ENCODE results near the gene PPFIA3.
"Not testable (repeated sequence)": the region's sequence is repeated elsewhere in the genome, so short reads cannot be mapped to it uniquely, and the experiment has no call there.

PPFIA3 gene

DNA sequence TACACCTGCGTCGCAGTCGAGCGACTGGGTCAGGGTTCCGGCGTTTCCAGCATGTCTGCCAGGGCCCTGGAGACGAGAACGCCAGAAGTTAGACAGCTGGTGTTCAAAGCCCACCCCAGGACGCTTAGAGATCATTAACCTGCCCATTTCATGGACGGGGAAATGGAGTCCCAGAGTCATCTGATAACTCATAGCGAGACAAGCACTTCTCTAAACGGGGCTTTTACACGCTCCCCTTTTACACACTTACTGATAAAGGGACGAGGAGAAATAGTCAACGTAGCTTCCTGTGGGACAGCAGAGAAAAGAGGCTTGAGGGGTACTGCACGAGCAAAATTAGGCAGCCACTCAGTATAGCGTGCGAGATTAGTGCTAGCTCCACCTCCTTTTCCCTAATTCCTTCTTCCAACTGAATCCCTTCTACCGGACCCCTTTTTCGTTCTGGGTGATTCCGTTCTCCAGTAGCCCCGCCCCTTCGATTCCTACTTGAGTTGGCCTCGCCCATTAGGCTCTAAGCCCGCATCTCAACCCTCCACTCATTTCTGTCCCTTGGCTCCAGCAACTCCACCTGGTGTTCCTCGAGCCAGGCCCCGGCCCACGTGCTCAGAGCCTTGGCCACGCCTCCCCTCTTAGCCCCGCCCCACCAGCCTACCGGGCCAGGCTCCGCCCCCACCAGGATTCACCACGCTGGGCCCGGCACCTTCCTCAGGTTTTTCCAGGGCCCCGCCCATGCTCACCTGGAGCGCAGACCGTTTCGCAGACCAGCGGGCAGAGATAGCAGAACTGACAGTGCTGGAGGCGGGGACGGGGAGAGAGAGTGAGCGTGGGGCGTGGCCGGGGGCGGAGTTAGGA, 32.1 kb downstream of the PPFIA3 start:
- DNase-seq: peak; percentile 11

DNA sequence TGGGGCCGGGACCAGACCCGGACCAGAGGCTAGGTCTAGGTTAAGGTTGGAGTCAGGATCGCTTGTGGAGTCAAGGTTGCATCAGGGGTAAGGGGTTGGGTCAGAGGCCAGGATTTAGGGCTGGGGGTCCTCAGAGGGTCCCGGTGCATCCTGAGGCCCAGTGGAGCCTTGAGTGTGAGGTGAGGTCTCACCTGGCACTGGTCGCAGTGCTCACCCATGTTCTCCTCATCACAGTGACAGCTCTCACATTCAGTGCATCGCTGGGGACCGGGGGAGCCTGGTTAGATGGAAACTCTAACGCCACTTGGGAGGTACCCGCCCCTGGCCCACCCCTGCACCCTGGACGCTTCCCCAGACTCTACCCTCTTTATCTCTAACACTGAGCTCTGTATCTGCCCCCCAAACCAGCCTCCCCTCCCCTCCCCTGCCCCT, 32.8 kb downstream of the PPFIA3 start:
- DNase-seq: no peak

DNA sequence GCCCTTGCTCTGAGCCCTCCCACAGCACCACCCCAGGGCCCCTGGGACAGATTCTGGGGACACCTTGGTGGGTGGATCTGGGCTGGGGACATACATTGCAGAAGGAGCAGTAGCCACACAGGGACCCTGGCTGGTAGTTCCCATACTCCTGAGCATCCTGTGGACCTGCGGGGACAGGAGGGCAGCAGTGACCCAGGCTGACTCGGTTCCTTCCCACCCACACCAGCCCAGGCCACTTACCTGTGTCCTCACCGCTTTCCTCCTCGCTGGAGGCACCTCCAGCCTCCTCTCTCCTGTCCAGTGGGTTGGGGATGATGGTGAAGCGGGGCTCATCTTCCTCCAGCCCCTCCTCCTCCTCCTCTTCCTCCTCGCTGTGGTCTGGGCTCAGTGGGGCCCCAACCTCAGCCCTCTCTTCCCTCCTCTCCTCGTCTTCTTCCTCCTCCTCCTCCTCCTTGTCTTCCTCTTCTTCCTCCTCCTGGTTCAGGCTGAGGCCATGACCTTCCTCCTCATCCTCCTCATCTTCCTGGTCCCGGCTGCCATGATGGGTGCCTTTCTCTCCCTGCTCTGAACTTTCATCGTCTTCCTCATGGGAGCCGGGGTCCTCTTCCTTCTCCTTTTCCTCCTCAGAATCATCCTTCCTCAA, 33.9 kb downstream of the PPFIA3 start:
- no peak for DNase-seq

DNA sequence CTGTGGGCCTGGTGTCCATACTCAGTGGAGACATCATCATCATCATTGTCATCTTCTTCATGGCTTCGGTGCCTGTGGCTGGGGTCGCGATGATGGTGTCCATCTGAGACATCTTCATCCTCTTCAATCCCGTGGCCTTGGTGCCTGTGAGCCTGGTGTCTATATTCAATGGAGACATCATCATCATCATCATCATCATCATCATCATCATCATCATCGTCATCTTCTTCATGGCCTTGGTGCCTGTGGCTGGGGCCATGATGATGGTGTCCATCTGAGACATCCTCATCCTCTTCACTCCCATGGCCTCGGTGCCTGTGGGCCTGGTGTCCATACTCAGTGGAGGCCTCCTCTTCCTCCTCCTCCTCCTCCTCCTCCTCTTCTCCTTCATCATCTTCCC, 34.9 kb downstream of the PPFIA3 start:
- no peak for DNase-seq

DNA sequence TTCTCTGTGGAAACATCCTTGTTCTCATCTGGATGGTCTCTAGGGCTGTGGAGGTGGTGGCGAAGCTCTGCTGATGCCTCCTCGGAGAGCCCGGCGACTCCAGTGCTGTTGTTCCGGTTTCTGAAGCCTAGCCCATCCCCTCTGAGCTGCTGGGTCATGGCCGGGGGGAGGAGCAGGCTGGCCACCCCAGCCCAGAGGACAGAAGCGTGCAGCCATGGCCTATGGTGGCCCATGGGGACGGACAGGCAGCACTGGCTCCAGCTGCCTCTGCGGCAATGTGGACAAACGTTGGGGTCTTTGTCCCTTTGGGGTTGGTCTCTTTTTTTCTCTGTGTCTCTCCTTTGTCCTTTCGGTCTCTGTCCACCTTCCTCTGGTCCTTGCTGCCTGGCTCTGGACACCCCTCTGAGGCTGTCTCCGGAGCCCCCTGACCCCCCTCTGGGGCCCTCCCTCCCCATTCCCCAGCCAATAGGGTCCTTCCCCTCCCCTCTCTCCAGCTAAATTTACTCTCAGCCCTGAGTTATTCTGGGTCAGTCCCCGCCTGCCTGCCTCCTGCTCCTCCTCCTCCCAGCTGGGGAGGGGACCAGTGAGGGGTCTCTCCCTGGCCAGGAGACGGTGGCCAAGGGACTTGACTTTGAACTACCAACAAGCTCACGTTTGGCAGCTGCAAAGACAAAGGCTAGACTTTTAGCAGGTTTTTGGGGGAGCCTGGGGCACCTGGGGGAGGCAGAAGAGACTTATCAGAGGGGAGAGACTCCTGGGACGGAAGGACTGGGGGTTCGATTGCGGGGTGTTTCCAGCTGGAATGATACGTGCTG, 35.9 kb downstream of the PPFIA3 start, which contains the start of gene HRC:
TSS of gene HRC (minus strand) at position 392 of the 815 bp plus-strand sequence. CDS start at position 233, 159 bp downstream.
- DNase-seq: no peak

DNA sequence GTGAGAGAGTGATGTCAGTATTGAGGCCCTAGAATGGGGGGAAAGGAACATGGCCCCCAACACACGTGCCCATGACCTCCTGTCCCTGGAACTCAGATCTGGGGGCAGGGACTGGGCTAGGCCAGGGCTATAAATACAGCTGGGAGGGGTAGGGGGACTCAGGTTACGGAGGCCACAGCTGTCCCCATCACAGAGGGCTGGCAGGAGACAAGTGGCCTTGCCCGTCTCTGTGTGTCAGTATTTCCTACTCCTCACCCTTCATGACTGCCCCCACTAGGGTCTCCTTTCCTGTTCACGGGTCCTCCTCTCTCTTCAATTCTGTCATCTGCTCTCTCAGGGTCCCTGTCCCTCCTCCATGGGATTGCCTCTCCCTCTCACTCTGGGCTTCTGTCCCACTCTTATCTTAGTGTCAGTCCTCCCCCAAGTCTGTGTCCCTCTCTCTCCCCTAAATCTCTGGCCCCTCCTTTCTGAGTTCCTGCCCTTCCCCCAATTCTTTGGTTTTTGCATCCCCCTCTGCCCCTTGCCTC, 36.5 kb downstream of the PPFIA3 start:
- no peak for DNase-seq

DNA sequence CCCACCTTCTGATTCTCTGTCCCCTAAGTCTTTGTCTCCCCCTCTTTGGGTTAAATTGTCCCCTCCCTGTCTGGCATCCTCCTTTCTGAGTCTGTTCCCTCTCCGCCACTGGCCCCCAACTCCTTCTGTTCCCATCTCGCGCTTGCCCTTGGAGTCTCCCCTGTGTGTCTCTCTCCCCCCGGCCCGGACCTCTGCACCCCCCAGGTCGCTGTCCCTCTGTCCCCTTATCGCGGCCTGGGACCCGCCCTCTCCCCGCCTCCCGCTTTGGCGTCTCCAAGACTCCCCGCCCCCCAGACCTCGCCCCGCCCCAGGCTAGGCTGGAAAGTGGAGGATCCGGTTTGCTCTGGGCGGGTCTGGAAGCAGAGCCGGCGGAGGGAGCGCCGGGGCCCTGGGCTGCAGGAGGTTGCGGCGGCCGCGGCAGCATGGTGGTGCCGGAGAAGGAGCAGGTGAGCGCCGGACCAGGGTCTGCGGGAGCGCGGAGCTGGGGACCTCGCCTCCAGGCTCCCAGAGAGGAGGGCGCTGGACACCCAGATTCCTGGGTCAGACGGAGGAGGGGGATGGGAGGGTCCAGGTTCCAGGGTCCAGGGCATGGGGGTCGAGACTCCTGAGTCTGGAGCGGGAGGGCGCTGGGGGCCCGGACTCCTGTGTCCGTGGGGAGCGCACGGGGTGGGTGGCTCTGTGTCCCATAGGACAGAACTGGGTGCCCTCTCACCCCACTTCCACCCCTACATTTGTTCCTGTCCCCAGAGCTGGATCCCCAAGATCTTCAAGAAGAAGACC, 38.3 kb downstream of the PPFIA3 start, which contains the start of gene TRPM4:
TSS of gene TRPM4 (plus strand) at position 348 of the 780 bp plus-strand sequence. CDS start at position 423, 75 bp downstream.
- DNase-seq: peak; percentile 13

DNA sequence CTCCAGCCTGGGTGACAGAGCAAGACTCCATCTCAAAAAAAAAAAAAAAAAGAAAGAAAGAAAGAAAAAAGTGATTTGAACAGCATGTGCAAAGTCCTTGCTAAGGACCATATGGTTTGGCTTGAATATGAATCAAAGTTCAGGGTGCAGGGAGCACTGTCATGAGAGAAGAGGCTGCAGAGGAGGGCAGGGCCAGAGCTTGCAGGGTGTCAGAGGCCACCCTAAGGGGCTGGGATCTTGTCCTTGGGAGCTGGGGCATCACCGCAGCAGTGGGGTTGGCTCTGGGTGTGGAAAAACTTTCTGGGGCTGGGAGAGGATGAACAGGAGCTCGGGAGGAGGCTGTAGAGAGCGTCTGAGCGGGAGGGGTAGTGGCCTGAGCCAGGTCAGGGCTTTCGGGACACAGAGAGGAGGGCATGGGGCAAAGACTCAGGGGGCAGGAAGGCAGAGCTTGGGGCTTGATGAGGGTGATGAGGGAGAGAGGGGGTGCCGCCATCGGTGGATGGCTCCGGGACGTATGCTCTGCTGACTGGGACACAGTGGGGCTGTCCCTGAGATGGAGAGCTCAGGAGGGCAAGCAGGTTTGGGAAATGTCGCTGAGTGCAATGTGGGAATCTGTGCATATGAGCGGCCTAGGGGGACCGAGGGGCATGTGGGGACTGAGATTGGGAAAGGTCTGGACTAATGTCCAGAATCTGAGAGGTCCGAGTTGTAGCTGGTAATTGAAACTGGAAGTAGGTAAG, 41.3 kb downstream of the PPFIA3 start:
- DNase-seq: no peak

DNA sequence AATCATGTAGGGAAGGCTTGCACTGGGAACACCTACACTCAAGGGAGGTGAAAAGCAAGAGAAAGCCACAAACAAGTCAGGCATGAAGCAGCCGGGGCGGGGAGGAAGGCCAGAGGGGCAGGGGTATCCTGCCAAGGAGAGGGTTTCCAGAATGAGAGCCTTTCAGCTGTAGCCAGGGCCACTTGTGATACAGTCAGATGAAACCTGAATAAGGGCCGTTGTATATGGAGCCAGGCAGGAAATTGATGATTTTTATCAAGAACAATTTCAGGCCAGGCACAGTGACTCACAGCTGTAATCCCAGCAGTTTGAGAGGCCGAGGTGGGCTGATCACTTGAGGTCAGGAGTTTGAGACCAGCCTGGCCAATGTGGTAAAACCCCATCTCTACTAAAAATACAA, 42.6 kb downstream of the PPFIA3 start:
- no peak for DNase-seq

DNA sequence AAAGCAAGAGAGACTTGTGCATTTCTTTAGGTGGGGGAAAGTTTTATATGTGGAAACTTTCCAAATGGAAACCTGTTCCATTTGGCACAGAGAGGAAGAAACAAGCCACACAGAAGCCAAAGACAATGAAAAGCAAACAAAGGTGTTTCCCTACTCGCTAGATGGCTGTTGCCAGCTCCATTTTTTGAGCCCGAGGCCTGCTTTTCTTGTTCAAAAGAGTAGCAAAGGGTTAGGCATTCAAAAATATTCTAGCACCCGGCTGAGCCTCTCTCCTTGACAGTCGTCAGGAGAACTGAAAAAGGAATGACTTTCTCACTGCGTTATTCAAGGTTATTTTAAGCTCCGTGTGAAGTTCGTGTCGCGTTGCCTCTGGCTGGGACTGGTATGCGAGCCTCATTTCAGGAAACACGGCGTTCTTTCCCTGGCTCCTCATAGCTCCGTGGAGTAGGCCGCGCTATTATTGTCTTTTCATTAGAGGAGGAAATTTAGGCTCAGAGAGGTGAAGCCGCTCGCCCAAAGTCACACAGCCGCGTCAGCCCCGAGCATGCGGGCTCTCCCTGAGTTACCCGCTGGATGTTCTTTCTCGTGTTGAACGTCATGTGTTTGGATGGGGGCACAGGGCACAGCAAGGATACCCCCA, 45.9 kb downstream of the PPFIA3 start:
- no peak for DNase-seq

DNA sequence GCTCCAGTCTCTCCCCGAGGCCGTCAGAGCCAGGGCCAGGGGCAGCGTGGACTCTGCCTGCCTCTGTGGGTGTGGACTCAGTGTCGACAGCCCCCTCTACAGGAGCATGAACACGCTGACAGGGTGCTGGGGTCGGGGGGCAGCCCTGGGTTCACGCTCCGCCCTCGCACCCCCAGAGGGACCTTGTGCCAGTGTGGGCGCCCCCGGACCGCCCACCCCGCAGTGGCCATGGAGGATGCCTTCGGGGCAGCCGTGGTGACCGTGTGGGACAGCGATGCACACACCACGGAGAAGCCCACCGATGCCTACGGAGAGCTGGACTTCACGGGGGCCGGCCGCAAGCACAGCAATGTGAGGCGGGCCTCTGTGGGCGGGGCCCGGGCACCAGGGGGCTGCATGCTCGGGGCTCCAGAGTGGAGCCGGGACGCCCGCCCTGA, 46.5 kb downstream of the PPFIA3 start:
- DNase-seq: no peak

DNA sequence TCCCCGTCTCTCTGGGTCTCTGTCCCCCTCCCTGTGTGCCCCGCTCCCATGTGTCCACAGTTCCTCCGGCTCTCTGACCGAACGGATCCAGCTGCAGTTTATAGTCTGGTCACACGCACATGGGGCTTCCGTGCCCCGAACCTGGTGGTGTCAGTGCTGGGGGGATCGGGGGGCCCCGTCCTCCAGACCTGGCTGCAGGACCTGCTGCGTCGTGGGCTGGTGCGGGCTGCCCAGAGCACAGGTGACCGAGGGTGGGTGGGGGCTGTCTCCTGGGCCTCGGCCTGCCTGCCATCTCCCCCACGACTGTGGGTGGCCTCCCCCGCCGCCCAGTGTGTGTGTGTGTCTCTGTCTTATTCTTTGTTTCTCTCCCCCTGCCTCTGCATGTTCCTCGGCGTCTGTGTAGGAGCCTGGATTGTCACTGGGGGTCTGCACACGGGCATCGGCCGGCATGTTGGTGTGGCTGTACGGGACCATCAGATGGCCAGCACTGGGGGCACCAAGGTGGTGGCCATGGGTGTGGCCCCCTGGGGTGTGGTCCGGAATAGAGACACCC, 48.6 kb downstream of the PPFIA3 start:
- DNase-seq: no peak

DNA sequence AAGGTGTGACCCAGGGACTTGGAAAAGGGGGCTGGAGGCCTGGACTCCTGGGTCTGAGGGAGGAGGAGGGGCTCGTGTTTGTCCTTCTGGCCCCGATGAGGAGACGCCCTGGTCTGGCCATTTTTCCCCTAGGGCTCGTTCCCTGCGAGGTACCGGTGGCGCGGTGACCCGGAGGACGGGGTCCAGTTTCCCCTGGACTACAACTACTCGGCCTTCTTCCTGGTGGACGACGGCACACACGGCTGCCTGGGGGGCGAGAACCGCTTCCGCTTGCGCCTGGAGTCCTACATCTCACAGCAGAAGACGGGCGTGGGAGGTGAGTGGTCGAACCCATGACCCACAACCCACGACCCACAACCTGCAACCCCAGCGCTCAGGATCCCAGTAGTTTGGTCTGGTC, 49.1 kb downstream of the PPFIA3 start:
- DNase-seq: no peak

DNA sequence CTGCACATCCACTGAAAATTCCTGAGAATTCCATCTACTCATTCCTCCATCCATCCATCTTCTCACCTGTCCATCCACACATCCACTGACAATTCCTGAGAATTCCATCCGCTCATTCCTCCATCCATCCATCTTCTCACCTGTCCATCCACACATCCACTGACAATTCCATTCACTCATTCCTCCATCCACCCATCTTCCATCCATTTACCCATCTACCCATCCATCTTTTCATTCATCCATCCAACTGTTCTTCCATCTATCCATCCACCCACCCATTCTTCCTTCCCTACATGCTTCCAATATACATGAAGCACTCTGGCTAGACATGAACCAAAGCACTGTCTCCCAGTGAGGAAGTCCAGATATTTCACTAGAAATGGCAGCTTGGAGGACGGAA, 53.9 kb downstream of the PPFIA3 start:
- no peak for DNase-seq

DNA sequence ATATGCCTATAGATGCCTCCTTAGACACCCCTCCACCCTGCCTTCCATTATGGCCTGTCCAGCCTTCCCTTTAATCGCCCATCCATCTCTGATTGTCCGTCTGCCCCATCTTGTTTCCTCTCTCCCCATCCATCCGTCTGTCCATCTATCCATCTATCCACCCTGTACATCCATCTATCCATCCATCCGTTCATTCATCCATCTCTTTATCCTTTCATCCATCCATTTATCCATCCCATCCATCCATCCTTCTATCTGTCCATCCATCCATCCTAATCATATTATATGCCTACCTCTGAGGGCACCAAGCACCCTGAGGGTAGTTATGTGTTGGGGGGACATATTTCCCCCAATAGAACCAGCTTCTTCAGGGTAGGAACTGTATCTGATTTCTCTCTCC, 61.3 kb downstream of the PPFIA3 start:
- DNase-seq: no peak

DNA sequence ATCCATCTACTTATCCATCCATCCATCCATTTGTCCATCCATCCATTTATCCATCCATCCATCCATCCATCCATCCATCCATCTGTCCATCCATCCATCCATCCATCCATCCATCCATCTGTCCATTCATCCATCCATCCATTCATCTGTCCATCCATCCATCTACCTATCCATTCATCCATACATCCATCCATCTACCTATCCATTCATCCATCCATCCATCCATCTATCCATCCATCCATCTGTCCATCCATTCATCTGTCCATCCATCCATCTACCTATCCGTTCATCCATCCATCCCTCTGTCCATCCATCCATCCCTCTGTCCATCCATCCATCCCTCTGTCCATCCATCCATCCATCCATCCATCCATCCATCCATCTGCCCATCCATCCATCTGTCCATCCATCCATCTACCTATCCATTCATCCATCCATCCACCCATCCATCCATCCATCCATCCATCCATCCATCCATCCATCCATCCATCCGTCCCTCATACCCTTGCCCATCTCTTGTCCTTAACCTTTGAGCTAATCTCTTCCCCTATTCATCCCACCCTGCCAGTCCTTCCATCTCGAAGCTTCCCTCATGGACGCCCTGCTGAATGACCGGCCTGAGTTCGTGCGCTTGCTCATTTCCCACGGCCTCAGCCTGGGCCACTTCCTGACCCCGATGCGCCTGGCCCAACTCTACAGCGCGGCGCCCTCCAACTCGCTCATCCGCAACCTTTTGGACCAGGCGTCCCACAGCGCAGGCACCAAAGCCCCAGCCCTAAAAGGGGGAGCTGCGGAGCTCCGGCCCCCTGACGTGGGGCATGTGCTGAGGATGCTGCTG, 62.9 kb downstream of the PPFIA3 start:
- DNase-seq: not testable (repeated sequence)

DNA sequence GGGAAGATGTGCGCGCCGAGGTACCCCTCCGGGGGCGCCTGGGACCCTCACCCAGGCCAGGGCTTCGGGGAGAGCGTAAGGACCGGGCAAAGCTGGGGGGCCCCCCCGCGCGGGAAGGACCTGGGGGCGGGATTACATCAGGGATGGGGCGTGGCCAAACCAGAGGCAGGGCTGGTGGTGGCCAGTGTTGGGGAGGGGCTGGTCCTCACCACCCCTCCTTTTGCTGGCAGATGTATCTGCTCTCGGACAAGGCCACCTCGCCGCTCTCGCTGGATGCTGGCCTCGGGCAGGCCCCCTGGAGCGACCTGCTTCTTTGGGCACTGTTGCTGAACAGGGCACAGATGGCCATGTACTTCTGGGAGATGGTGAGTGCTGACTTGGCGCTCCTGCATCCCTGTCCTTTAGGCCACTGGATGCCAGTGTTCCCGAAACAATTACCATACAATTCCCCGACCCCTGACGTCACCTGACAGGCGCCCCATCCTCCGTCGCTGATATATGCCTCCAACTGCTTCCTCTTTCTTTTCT, 63.6 kb downstream of the PPFIA3 start:
- no peak for DNase-seq

DNA sequence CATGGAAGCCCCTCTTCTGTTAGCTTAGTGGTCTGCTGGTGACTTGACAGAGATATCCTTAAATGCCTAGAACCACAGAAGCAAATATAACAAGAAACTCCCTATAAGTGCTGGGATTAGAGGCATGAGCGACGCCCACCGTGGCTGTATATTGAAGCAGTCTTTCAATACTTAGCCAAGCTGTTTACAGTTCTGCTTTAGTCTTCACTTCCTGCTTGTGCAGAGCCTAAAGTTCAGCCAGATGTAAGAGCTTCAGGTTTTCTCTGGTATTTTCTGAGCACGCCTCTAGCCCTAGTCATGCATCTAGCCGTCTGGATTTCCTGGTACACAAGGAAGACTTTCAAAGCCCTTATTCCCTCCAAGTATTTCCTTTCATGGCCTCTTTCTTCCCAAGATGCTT, 66.8 kb downstream of the PPFIA3 start:
- DNase-seq: no peak

DNA sequence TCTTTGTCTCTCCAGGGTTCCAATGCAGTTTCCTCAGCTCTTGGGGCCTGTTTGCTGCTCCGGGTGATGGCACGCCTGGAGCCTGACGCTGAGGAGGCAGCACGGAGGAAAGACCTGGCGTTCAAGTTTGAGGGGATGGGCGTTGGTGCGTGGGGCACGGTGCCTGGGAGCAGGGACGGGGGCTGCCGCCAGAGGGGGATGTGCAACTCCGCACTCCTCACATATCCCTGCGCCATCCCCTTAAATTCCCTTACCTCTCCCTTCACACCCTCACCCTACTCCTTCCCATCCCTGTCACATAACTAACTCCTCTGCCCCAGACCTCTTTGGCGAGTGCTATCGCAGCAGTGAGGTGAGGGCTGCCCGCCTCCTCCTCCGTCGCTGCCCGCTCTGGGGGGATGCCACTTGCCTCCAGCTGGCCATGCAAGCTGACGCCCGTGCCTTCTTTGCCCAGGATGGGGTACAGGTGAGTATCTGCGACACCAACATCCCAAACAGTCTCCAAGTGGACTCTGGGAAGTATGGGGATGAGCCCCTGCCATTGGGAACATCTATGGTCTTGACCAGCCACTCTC, 69.4 kb downstream of the PPFIA3 start:
- DNase-seq: no peak

All from CD4-positive, alpha-beta T cell treated with Interferon gamma for 1 hour (primary cell).